Measurements from ENCODE around the gene PPRC1.

- TF ChIP-seq CTCF (IDR thresholded peaks at IDR 0.05), result no peak
- TF ChIP-seq POLR2A (IDR thresholded peaks at IDR 0.05), result no peak
These were observed 11.7 kb upstream of the PPRC1 start for GRCh38 chr10:102120991-102121738.

All from prostate gland (tissue), 2 donors.